SIG-M5 treated with dmso at 0.1 percent for 504 hours (cell line): ENCODE results near the gene VCAN.

Experiments
- DNase-seq: peaks from one replicate; lab custom pipeline; 2025; ENCODE audit not compliant: unreplicated experiment; lab: John Stamatoyannopoulos, UW

Gene VCAN

GRCh38 chr5:83527722-83528438, 56.3 kb downstream of the VCAN start:
- no peak for DNase-seq

DNA sequence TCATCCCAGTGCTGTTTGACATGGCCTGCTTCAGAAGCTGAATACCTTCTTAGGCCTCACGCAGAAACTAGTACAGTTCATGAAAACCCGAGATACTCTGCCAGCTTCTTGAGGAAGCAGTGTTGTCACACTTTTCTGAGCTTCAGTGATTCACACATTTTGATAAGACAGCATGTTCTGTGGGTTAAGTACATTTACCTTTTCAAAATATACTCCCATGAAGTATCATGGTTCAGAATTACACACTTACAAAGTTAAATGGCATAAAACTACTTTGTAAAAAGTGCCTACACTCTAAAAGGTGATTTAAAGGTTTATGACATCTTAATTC, 56.9 kb downstream of the VCAN start:
- no peak for DNase-seq

GRCh38 chr5:83530193-83530592, 58.6 kb downstream of the VCAN start:
- DNase-seq: no peak

- DNase-seq: no peak
Measured at GRCh38 chr5:83531661-83532060, 60.1 kb downstream of the VCAN start.

GRCh38 chr5:83538786-83539462, 67.4 kb downstream of the VCAN start:
- peak; percentile 63 for DNase-seq

- no peak for DNase-seq
Measured at GRCh38 chr5:83539463-83539790, 67.9 kb downstream of the VCAN start.

DNA sequence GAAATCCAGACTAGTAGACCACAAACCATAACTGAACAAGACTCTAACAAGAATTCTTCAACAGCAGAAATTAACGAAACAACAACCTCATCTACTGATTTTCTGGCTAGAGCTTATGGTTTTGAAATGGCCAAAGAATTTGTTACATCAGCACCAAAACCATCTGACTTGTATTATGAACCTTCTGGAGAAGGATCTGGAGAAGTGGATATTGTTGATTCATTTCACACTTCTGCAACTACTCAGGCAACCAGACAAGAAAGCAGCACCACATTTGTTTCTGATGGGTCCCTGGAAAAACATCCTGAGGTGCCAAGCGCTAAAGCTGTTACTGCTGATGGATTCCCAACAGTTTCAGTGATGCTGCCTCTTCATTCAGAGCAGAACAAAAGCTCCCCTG, 68.6 kb downstream of the VCAN start:
- DNase-seq: no peak

GRCh38 chr5:83540783-83541182, 69.2 kb downstream of the VCAN start:
- no peak for DNase-seq

GRCh38 chr5:83542839-83543238, 71.3 kb downstream of the VCAN start:
- no peak for DNase-seq

GRCh38 chr5:83543898-83544297, 72.4 kb downstream of the VCAN start:
- DNase-seq: no peak

GRCh38 chr5:83547161-83547560, 75.6 kb downstream of the VCAN start:
- DNase-seq: no peak

DNA sequence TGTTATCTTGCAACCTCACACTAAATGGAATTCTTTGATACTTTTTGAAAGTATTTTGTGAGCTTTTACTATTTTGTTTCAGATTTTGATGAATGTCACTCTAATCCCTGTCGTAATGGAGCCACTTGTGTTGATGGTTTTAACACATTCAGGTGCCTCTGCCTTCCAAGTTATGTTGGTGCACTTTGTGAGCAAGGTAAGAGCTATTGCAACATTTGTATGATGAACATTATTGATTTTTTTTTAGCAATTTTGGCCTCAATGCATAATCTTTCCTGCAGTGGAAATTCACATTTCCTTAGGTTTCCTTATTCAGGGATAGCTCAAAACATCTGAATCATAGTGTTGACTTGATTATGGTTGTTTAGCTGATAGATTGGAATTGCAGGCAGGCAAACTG, 76.3 kb downstream of the VCAN start:
- no peak for DNase-seq

GRCh38 chr5:83548581-83548980, 77.0 kb downstream of the VCAN start:
- no peak for DNase-seq

GRCh38 chr5:83549076-83549475, 77.5 kb downstream of the VCAN start:
- DNase-seq: no peak

- DNase-seq: no peak
Measured at GRCh38 chr5:83549674-83550073, 78.1 kb downstream of the VCAN start.

DNA sequence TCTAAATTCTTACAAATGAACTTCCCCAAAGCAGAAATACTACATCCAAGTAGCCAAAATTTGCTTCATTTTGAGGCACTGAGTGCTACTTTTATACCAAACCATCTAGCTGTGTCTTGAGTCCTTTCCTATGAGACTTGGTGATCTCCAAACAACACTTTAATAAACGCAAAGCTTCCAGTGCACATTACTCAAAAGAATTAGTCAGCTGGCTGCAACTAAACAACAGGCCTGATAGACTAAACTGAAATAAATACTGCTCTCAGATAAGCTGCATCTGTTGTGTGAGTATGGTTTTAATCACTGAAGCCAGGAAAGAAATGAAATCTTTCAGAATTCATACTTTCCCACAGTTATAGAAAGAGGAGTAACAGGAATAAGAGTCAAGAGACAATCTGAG, 80.3 kb downstream of the VCAN start:
- no peak for DNase-seq

DNA sequence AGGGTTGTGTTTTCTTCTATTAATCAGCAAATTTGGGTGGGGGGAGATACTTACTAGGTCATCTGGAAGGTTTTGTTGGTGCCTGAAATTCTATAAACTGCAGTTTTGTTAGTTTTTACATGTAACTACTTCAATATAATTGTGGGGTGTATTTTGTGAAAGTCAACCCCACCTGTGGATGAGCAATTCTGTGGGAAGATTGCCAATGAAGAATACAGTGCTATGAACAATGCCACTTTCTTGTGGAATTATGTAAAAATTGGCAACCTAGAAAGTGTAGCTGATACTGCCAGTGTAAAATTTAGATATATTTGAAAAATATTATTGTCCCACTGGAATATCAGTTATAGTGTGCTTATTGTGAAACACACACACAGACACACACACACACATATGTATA, 80.7 kb downstream of the VCAN start:
- DNase-seq: no peak

- no peak for DNase-seq
Measured at GRCh38 chr5:83553000-83553486, 81.5 kb downstream of the VCAN start.

GRCh38 chr5:83554133-83554532, 82.6 kb downstream of the VCAN start:
- DNase-seq: no peak

DNA sequence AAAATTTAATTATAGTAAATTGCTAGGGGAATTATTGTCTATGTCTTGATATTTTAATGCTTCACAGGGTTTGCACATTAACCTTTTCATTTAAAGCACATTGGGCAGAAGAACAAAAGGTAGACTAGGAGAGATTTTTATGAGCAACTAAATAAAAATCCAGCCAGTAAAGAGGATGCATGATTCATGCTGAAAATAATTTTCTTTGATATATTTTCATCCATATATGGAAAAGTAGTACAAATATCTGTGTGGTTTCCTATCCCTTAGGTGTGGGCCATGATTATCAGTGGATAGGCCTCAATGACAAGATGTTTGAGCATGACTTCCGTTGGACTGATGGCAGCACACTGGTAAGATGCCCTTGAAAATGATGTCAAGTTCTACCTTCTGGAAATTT, 83.1 kb downstream of the VCAN start:
- no peak for DNase-seq

DNA sequence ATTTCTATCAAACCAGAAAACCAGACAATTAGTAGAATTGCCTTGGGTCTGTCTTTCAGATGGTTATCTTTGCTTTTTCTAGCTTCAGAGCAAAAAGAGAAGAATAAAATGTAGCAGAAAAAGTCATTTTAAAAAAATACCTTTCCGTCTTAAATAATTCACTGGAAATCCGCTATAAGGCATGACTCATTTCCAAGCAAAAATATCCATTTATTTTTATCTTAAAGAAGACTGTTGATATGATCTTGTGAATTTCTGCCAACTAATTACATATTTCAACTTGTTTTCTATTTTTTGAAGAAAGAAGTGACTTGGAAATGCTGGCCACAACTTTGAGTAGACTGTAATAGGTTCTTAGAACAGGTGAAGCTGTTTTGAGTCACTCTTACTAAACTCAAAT, 83.7 kb downstream of the VCAN start:
- no peak for DNase-seq

DNA sequence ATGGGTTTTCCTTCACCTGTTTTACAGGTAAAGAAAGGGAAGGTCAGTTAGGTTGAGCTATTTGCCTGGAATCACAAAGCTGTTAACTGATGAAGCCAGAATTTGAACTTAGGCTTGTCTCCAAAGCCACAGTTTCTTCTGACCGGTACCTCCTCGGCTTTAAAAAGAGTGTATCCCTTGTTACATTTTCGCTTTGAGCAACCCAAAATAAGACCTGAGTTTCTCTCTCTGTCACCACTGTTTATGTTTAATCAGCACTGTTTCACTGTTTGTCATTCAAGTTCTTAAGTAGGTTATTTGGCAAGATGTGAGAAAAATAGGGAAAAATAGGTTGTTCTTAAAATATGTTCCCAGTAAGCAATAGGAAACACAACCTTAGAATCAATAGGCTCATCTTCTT, 84.6 kb downstream of the VCAN start:
- DNase-seq: no peak
